Neutrophil (primary cell): Measurements from ENCODE around the gene AFAP1L2.

Experiments used
- H3K27ac ChIP-seq: fragments of 200-600 bp; sonication (generic); 2 replicates; pipeline ENCODE4 v1.5.1; 2016; ENCODE audit warnings: mild to moderate bottlenecking, moderate library complexity
- H3K27me3 ChIP-seq: fragments of 200-600 bp; sonication (generic); 2 replicates; pipeline ENCODE4 v1.6.0; 2016; ENCODE audit warnings: mild to moderate bottlenecking
- H3K36me3 ChIP-seq: fragments of 200-600 bp; sonication (generic); 2 replicates; pipeline ENCODE4 v1.5.1; 2017
- H3K4me1 ChIP-seq, 2 experiments: fragments of 200-600 bp in 1 of 2; sonication (generic) in 1 of 2; 1 replicate in 1 of 2; 2 replicates in 1 of 2; pipeline versions ENCODE4 v1.5.1 to v1.6.1; 2013 to 2016; ENCODE audit warnings: low read depth in 1 of 2, low read length in 1 of 2, mild to moderate bottlenecking in 1 of 2, moderate library complexity in 1 of 2; ENCODE audit not compliant: control insufficient read depth in 1 of 2, insufficient read depth in 1 of 2
- H3K4me3 ChIP-seq, 2 experiments: fragments of 200-600 bp in 1 of 2; sonication (generic) in 1 of 2; 1 replicate in 1 of 2; 2 replicates in 1 of 2; pipeline ENCODE4 v1.5.1; 2013 to 2016; ENCODE audit warnings: low read depth in 1 of 2, low read length in 1 of 2, mild to moderate bottlenecking in 1 of 2, moderate library complexity in 1 of 2
- H3K9me3 ChIP-seq: fragments of 200-600 bp; sonication (generic); 2 replicates; pipeline ENCODE4 v1.5.1; 2016
- TF ChIP-seq, protein P1 (sequence below): fragments of 200-600 bp; sonication (generic); IDR thresholded peaks from 2 replicates; pipeline ENCODE4 v1.5.1; 2016; ENCODE audit warnings: antibody characterized with exemption

The AFAP1L2 gene

DNA sequence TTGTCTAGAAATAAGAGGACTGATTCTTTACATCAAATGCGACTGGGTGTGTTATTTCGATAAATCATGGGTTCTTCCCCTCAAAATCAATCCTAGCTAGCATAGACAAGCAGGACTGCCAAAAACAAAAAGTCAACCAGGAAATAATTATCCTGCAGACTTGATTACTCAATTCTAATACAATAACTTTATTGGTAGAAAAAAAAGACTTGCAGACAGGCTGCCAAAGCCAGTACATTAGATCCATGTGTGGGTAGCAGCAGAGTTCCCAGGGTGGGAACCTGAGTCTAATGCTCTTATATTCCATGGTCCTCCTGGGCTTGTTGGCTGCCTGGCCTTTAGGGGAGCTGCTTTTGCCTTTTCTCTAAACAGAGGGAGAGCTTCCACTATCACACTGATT lies 7.8 kb downstream of the AFAP1L2 start:
- H3K27me3 ChIP-seq = peaks cover 73% of the 10 kb centered on the region
- H3K4me3 ChIP-seq = no peak overlapping the region
- H3K27ac ChIP-seq = no peak overlapping the region
- no peaks in the 10 kb centered on the region for H3K36me3 ChIP-seq
- no peaks in the 10 kb centered on the region for H3K4me1 ChIP-seq
- TF ChIP-seq, protein P1, sequence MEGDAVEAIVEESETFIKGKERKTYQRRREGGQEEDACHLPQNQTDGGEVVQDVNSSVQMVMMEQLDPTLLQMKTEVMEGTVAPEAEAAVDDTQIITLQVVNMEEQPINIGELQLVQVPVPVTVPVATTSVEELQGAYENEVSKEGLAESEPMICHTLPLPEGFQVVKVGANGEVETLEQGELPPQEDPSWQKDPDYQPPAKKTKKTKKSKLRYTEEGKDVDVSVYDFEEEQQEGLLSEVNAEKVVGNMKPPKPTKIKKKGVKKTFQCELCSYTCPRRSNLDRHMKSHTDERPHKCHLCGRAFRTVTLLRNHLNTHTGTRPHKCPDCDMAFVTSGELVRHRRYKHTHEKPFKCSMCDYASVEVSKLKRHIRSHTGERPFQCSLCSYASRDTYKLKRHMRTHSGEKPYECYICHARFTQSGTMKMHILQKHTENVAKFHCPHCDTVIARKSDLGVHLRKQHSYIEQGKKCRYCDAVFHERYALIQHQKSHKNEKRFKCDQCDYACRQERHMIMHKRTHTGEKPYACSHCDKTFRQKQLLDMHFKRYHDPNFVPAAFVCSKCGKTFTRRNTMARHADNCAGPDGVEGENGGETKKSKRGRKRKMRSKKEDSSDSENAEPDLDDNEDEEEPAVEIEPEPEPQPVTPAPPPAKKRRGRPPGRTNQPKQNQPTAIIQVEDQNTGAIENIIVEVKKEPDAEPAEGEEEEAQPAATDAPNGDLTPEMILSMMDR = no peak
- no peaks in the 10 kb centered on the region for H3K9me3 ChIP-seq

DNA sequence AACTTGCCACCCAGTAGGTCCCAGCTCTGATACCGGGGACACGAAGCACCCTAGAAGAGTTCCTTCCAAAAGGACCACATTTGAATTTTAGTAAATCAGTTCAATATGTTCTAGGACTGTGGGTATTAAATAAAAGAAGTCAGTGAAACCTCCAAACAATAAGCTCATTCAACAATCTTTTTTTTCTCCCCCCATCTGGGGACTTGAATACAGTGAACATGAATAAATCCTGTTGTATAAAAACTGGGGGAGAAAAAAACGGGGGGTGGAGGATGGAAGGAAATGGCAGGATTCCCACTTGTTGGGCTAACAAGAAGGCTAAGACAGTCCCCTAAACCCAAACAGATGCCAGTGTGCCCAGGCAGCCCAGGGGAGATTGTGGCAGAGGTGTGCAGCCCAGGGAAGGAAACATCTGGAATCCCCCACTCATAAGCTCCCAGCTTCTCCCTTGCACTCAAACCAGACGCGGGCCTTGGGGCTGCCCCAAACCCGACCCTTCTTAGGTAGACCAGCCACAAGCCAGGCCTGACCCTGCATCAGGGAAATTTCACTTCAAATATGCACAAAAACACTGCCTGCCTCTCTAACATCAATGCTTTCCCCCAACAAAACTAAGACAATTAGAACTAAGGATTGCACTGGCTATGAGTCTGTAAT lies 8.8 kb downstream of the AFAP1L2 start:
- Histone ChIP-seq H3K36me3 (no peaks in the 10 kb centered on the region), H3K27ac (no peak overlapping the region), H3K27me3 (peaks cover 63% of the 10 kb centered on the region), H3K4me3 (no peak overlapping the region), H3K9me3 (no peaks in the 10 kb centered on the region), H3K4me1 (no peaks in the 10 kb centered on the region)
- TF ChIP-seq, protein P1 = no peak

DNA sequence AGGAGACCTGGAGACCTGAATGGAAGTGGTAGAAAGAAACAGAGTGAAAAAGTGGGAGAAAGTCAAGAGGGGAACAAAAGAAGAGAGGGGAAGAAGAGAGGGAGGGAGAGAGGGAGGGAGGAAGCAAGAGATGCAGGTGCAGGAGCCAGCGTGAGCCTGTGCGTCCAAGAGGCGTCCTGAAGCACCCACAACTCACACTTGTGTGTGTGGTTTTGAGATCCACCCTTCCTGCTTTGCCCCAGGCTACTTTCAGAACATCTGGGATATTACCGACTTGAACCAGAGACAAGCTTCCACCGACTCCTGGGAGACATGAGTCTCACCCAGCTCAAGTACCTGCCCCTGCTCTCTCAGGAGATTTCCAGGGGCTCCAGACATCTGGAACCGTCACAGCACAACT lies 9.8 kb downstream of the AFAP1L2 start:
- Histone ChIP-seq H3K27me3 (peaks cover 56% of the 10 kb centered on the region), H3K4me3 (no peak overlapping the region), H3K27ac (no peak overlapping the region), H3K9me3 (no peaks in the 10 kb centered on the region), H3K36me3 (no peaks in the 10 kb centered on the region), H3K4me1 (no peaks in the 10 kb centered on the region)
- TF ChIP-seq, protein P1 = no peak

DNA sequence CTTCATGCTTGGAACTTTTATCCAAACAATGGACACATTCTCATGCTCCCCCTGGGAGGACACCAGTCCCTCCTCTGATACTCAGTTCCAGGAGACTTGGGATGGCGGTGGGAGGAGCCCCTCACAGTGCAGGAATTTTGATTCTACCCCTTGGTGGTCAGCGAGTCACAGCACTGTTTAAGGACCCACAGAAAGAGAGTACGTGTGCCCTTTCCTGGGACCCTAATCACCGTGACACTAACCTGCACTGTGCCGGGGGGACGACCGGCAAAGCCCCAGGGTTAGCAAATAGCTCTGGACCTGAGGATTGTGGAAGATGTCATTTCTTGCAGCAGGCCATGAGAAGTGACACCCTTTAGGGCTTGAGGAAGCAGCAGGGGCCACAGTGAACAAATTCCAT lies 10.4 kb downstream of the AFAP1L2 start:
- no peaks in the 10 kb centered on the region for H3K4me1 ChIP-seq
- H3K9me3 ChIP-seq = no peaks in the 10 kb centered on the region
- H3K4me3 ChIP-seq = no peak overlapping the region
- H3K36me3 ChIP-seq = no peaks in the 10 kb centered on the region
- TF ChIP-seq, protein P1 = no peak
- H3K27me3 ChIP-seq = peaks cover 52% of the 10 kb centered on the region
- H3K27ac ChIP-seq = no peak overlapping the region

DNA sequence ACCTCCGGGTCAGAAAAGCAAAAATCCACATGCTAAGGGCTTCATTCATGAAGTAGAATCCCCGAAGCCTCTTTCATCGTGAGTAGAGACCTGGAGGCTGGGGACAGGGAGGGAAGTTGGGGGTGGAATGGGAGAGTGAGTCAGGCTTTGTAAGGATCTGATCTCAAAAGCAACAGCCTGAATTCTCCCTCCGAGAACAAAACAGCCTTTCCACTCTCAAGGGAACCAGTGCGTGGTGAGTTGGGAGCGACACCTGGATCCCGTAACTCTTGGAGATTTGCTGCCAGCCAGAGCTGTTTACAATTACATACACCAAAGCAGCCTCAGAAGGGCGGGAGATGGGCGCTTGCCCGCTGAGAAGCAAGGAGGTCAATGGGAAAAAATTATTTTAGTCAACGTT lies 10.8 kb downstream of the AFAP1L2 start:
- Histone ChIP-seq H3K36me3 (no peaks in the 10 kb centered on the region), H3K27me3 (peaks cover 48% of the 10 kb centered on the region), H3K4me3 (no peak overlapping the region), H3K27ac (no peak overlapping the region), H3K9me3 (no peaks in the 10 kb centered on the region), H3K4me1 (no peaks in the 10 kb centered on the region)
- TF ChIP-seq, protein P1 = no peak
